ENCODE data around the gene GPC5. TPM values are rescaled to one million over a fixed set of nuclear protein-coding genes. Genes with fewer than 3 reads are reported as not detected.

Gene GPC5
- total RNA-seq, 1 experiment from 2014 or later: 0.15 TPM

DNA sequence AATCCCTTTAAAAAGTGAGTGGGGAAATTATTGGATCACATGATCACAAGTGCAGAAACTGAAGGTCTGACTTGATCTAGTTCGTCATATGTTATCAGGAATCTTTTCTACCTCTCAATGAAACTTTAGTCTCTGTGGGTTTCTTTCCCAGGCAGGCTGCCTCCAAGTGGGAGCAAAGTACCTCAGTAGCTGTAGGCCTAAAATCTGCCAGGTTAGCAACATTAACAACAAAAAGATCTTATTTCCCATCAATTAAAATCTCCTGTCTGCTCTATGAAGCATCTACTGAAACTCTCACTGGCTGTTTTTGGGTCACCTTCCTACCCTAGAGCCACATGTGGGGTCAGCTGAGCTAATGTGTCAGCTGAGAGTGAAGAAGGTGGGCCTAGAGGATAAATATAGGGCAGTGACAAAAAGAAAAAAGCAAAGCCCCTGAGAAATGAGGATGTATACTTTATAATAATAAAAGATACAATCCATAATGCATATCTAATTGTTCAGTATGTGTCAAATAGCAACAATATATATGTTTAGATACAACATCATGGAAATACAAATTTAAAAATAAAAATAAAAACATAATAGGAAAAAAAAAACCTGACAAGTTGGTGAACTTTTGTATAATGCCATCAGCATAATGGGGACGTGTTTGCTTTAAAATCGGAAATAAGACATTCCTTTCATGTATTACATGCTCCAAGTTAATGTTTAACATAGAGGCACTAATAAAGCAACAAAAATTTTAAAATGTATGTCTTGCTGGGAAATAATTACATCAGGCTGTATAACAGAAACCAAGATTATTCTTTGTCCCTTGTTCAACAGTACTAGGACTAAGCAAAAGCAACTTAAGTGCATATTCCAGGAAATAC lies 141.1 kb downstream of the GPC5 start:
- no peak overlapping the region for H2BK12ac ChIP-seq (ENCODE audit: insufficient read length, low read depth, low read length)
- no peak overlapping the region for H4K91ac ChIP-seq (ENCODE audit: insufficient read length, low read depth, low read length)
- no peak overlapping the region for H2BK120ac ChIP-seq (ENCODE audit: low read depth, low read length, poor library complexity, severe bottlenecking)
- H3K4me3 Mint-ChIP-seq: no peak overlapping the region
- TF ChIP-seq, protein P1, sequence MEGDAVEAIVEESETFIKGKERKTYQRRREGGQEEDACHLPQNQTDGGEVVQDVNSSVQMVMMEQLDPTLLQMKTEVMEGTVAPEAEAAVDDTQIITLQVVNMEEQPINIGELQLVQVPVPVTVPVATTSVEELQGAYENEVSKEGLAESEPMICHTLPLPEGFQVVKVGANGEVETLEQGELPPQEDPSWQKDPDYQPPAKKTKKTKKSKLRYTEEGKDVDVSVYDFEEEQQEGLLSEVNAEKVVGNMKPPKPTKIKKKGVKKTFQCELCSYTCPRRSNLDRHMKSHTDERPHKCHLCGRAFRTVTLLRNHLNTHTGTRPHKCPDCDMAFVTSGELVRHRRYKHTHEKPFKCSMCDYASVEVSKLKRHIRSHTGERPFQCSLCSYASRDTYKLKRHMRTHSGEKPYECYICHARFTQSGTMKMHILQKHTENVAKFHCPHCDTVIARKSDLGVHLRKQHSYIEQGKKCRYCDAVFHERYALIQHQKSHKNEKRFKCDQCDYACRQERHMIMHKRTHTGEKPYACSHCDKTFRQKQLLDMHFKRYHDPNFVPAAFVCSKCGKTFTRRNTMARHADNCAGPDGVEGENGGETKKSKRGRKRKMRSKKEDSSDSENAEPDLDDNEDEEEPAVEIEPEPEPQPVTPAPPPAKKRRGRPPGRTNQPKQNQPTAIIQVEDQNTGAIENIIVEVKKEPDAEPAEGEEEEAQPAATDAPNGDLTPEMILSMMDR (conservative IDR thresholded peaks at IDR 0.05): no peak
- H3K9me3 Mint-ChIP-seq: no peaks in the 10 kb centered on the region
- H2BK15ac ChIP-seq (ENCODE audit: low read depth, low read length): no peak overlapping the region
- H3K18ac ChIP-seq (ENCODE audit: insufficient read length, low read depth, low read length): no peak overlapping the region
- no peaks in the 10 kb centered on the region for H3K27me3 Mint-ChIP-seq (ENCODE audit: low read depth)
- no peak overlapping the region for H4K5ac ChIP-seq (ENCODE audit: insufficient read length, low read depth, low read length)
- no peaks in the 10 kb centered on the region for H3K23me2 ChIP-seq (ENCODE audit: insufficient read length, low read depth, low read length, poor library complexity, severe bottlenecking)
- no peak overlapping the region for H3K4me2 ChIP-seq (ENCODE audit: insufficient read depth, insufficient read length, low read length)
- no peaks in the 10 kb centered on the region for H4K20me1 ChIP-seq (ENCODE audit: control insufficient read depth, insufficient read depth, insufficient read length)
- no peaks in the 10 kb centered on the region for H3K79me2 ChIP-seq (ENCODE audit: insufficient read depth, low read length)
- H3K23ac ChIP-seq (ENCODE audit: insufficient read length, low read depth, low read length): no peak overlapping the region
- no peak overlapping the region for H3K56ac ChIP-seq (ENCODE audit: insufficient read length, low read depth, low read length)
- no peaks in the 10 kb centered on the region for H3K36me3 Mint-ChIP-seq (ENCODE audit: insufficient read depth in 1 of 3, low read depth in 3 of 3)
- H3T11ph ChIP-seq (ENCODE audit: low read length): no peak overlapping the region
- H2AFZ ChIP-seq (ENCODE audit: low read length): no peak overlapping the region
- no peaks in the 10 kb centered on the region for H3K27me3 ChIP-seq (ENCODE audit: insufficient read depth, low read length)
- no peak overlapping the region for H2BK5ac ChIP-seq (ENCODE audit: insufficient read length, low read length)
- no peak overlapping the region for H3K14ac ChIP-seq (ENCODE audit: insufficient read depth, low read length)
- H3K79me1 ChIP-seq (ENCODE audit: insufficient read depth, low read depth, low read length, poor library complexity, severe bottlenecking): no peaks in the 10 kb centered on the region
- H2BK20ac ChIP-seq (ENCODE audit: low read depth, low read length, poor library complexity, severe bottlenecking): no peak overlapping the region
- no peak overlapping the region for H3K27ac ChIP-seq (ENCODE audit: insufficient read length, low read depth, low read length)
- H3K4me1 ChIP-seq (ENCODE audit: insufficient read depth, low read length): no peaks in the 10 kb centered on the region
- no peak overlapping the region for H2AK5ac ChIP-seq (ENCODE audit: insufficient read length, low read length)
- H3K27ac Mint-ChIP-seq: no peak overlapping the region
- no peak overlapping the region for H3K9ac ChIP-seq (ENCODE audit: extremely low read depth, insufficient read length, low read length)
- H3K4me1 Mint-ChIP-seq: peaks cover under 1 to 5% of the 10 kb centered on the region in 2 experiments
- H4K8ac ChIP-seq (replicated peaks; ENCODE audit: insufficient read length, low read depth, low read length): no peak overlapping the region
- H3K4ac ChIP-seq (ENCODE audit: low read depth, low read length): no peak overlapping the region
- DNase-seq: no peak
- no CpG with 5 or more reads among the region's 3 CpGs for WGBS (ENCODE audit: extremely low coverage, insufficient read length, low lambda C conversion rate)
- H3K9me3 ChIP-seq (ENCODE audit: control insufficient read depth, low read depth, low read length): no peaks in the 10 kb centered on the region

Data from H9 (cell line).